Measurements from ENCODE around the gene EVI5L.

Gene EVI5L

DNA sequence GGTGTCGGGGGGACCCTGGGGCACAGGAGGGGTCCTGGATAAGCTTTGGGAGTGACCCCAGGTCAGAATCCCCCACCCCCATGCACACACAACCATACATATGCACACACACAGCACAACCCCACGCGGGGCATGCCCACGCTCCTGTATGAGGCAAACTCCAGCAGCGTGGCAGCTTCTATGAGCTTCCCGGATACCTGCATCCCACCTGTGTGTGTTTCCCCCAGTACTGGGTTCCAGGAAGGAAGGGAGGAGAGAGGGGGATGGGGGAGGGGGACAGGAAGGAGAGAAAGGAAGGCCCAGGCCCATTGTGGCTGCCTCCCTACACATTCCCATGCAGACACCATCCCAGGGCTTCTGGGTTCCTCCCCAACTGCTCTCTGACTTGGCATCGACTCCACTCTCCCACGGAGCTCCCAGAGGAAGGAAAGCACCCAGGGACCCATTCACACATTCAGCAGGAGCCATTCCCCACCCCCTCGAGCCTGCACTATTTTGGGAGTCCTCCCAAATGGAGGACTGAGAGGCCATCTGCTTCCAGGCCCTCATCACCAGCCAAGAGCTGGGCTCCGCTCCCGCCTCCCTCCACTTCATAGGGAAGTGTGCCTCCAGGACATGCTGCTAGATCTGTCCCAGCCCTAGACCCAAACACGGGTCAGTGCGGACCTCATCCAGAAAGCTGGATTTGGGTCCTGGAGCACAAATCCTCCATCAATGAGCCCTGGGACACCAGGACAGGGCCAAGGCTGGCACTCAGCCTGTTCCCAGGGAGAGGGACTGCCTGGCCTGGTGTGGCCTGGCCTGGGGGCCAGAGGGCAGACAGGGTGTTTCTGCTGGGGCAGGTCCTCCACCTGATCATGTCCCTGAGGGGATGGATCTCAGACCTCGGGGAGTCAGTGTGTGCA is 30.9 kb downstream of the EVI5L start:
- no peak for TF ChIP-seq CTCF (conservative IDR thresholded peaks at IDR 0.05; ENCODE audit: low read length)
- no peak for DNase-seq (ENCODE audit: low read depth)
- no peak overlapping the region for H3K4me3 ChIP-seq (ENCODE audit: low read length)

- TF ChIP-seq CTCF (conservative IDR thresholded peaks at IDR 0.05; ENCODE audit: low read length), result no peak
- DNase-seq (ENCODE audit: low read depth), result no peak
- H3K4me3 ChIP-seq (ENCODE audit: low read length), result no peak overlapping the region
Observed at GRCh38 chr19:7861619-7862412, 31.8 kb downstream of the EVI5L start.

- TF ChIP-seq CTCF (conservative IDR thresholded peaks at IDR 0.05; ENCODE audit: low read length), result no peak
- H3K4me3 ChIP-seq (ENCODE audit: low read length), result no peak overlapping the region
- DNase-seq (ENCODE audit: low read depth), result no peak
Observed at GRCh38 chr19:7862413-7862951, 32.5 kb downstream of the EVI5L start.

GRCh38 chr19:7863157-7863970 is 33.3 kb downstream of the EVI5L start:
- no peak for DNase-seq (ENCODE audit: low read depth)
- no peak overlapping the region for H3K4me3 ChIP-seq (ENCODE audit: low read length)

DNA sequence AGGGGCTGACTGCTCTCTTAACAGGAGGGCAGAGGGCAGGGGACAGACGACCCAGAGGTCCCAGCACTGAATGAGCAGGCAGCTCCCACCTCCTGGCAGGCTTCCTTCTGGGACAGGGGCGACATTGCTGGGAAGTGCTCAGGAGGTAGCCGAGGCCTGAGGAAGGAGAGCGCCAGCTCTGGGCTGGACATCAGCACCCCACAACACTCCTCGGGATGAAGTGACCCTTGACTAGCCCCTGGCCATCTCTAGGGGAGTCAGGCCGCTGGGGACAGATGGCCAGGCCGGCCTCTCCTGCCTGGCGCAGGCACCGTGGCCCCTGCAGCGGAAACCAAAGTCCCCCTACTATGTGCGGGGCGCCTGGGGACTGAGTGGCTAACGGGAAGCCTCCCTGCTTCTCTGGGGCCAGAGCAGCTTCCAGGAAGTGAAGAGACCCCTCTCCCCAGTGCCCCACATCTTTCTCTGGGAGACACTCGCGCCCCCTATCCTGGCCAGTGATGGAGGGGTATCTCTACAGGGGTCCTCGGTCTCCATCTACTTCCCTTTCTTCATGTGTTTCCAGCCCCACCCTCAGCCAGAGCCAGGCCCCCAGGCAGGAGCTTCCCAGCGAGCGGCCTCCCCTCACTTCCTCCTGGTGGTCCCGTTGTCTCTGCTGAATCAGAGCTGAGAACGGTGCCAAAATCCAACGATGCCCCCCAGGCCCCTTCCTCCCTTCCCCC is 34.1 kb downstream of the EVI5L start:
- DNase-seq (ENCODE audit: low read depth), result no peak
- no peak overlapping the region for H3K4me3 ChIP-seq (ENCODE audit: low read length)
- TF ChIP-seq CTCF (conservative IDR thresholded peaks at IDR 0.05; ENCODE audit: low read length), result no peak

More at GRCh38 chr19:7863157-7863970, 33.3 kb downstream of the EVI5L start:
- TF ChIP-seq CTCF (conservative IDR thresholded peaks at IDR 0.05; ENCODE audit: low read length), result no peak

- no peak overlapping the region for H3K4me3 ChIP-seq (ENCODE audit: low read length)
- no peak for DNase-seq (ENCODE audit: low read depth)
- TF ChIP-seq CTCF (conservative IDR thresholded peaks at IDR 0.05; ENCODE audit: low read length), result no peak
Observed at GRCh38 chr19:7864690-7865074, 34.7 kb downstream of the EVI5L start.
